ENCODE results near the gene ENPP4. TPM values are rescaled to one million over a fixed set of nuclear protein-coding genes. Genes with fewer than 3 reads are reported as not detected.

Gene ENPP4
- total RNA-seq, 1 donor from 2014 or later: 0.26 TPM

- Histone ChIP-seq H3K4me3 (ENCODE audit: low read depth, low read length) (no peak overlapping the region), H3K27me3 (ENCODE audit: control insufficient read depth, insufficient read depth, low read length) (no peaks in the 10 kb centered on the region), H3K36me3 (ENCODE audit: control insufficient read depth, insufficient read depth, low read length) (no peaks in the 10 kb centered on the region)
- no peak for FAIRE-seq
- TF ChIP-seq CTCF (IDR thresholded peaks at IDR 0.05; ENCODE audit: insufficient read depth, low read length, severe bottlenecking): no peak
- peak; percentile 56 for DNase-seq (ENCODE audit: low read depth)
These were observed 62.2 kb downstream of the ENPP4 start for GRCh38 chr6:46191961-46192360.

Other genes with a start within 250 kb of the ENPP4 start
- not detected in 2 replicates for gene CLIC5, start 114.1 kb upstream of the ENPP4 start, total RNA-seq
- gene ENPP5, start 41.0 kb downstream of the ENPP4 start, total RNA-seq: 0.26 and 0.64 TPM in 2 replicates

All from bronchial epithelial cell (primary cell).